ENCODE results near the gene FCHSD2. TPM values are rescaled to one million over a fixed set of nuclear protein-coding genes. Genes with fewer than 3 reads are reported as not detected.

FCHSD2 gene
- total and polyA plus RNA-seq, 2 of the 8 experiments (the other 6 are each of a cell fraction or from before 2014, with no cell fraction given) = 4.1 to 7.8 TPM

DNA sequence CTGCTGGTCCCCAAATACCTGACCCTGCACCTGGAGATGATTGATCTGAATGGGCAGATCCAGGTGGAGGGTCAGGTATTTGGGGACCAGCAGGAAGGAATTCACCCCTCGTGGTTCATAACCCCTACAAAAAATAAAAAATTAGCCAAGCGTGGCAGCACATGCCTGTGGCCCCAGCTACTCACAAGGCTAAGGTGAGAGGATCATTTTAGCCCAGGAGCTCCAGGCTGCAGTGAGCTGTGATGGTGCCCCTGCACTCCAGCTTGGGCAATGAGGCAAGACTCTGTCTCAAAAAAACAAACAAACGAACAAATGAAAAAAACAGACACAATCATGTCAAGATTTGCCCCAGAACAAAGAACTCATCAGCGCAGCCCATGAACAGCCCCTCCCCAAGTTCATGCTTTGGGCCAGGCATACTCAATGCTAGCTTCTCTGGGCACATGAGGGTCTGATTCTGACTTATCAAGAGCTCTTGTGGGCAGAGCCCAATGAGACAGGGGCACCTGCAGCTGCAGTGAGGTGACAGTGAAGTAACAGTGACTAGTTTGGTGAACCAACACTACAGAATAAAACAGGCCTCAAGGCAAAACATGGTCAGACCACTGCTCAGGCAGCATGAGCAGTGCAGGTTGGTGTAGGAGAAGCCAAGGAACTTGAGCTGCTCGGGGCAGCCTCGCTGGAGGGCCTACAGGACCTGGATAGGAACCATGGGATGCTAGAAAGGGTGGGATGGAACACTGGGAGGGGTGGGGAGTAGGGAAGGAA is 10.2 kb upstream of the FCHSD2 start (continued):
- TF ChIP-seq KDM5A (IDR thresholded peaks at IDR 0.05; ENCODE audit: low read length) (no peak), CHD1 (IDR thresholded peaks at IDR 0.05; ENCODE audit: low read depth, low read length) (no peak), SIN3A (conservative IDR thresholded peaks at IDR 0.05 in 1 of 2, IDR thresholded peaks at IDR 0.05 in 1 of 2; ENCODE audit: low read depth in 1 of 2, low read length in 2 of 2) (no peak)
